Measurements from ENCODE around the gene LTB4R.

Gene LTB4R

GRCh38 chr14:24304019-24304387, 7.3 kb upstream of the LTB4R start:
- DNase-seq = no peak

- no peak for DNase-seq
Observed at GRCh38 chr14:24307156-24307574, 4.1 kb upstream of the LTB4R start.

GRCh38 chr14:24307575-24308341, 3.5 kb upstream of the LTB4R start, which contains the start of gene CIDEB:
CIDEB (minus strand) TSS chr14:24307977; CDS start chr14:24307858, 119 bp downstream.
- peak; percentile 53 for DNase-seq

GRCh38 chr14:24308342-24309124, 2.8 kb upstream of the LTB4R start:
- DNase-seq = no peak

GRCh38 chr14:24309538-24310264, 1.6 kb upstream of the LTB4R start, which contains the start of gene LTB4R2:
LTB4R2 (plus strand) TSS chr14:24310140; CDS start chr14:24310665, 525 bp downstream.
- no peak for DNase-seq

DNA sequence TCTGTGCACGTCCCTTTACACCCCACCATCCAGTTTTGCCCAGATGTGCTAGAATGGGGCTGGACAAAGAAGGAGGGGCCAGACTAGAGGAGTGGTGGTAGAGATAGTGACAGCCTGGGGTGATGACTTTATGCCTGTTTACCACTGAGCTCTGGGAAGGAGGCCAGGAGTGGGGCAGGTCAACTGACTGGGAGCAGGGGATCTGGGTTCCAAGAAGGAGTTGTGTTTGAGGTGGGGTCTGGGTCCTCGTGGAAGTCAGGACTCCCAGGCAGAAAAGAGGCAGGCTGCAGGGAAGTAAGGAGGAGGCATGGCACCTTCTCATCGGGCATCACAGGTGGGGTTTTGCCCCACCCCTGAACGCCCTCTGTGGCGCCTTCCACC, 1.0 kb upstream of the LTB4R start:
- no peak for DNase-seq

DNA sequence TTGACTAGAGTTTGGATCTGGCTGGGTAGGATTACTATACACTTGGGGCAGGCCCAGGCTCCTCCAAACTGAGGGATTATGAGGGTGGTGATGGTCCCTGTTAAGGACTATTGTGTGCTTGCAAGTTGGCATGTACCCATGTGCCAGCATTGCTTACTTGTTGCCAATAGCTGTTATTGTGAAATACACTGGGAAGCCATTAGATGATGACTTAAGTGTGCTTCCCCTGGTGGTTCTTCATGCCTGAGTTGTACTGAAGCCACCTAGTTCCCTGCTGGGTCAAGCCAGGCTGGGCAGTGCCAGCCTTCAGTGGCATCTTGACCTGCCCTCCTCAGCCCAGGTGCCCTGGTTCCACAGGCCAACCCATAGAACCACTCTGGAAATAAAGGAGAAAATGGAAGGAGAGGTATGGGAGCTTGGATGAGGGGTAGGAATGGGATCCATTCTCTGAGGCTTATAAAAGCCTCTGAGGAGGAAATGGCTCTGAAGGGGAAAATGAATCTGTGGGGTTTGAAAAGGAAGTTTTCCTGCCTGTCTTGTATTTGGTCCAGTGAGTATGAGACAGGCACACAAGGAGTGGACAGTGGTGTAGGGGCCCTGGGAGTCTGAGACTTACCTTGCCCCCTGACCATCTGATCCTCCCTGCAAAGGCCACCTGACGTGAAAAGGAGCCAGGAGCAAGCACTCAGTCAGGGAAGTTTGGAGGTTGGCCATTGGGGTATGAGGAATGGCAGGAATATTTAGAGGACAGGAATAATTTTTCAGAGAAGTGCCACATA, 724 bp downstream of the LTB4R start:
- DNase-seq = no peak

DNA sequence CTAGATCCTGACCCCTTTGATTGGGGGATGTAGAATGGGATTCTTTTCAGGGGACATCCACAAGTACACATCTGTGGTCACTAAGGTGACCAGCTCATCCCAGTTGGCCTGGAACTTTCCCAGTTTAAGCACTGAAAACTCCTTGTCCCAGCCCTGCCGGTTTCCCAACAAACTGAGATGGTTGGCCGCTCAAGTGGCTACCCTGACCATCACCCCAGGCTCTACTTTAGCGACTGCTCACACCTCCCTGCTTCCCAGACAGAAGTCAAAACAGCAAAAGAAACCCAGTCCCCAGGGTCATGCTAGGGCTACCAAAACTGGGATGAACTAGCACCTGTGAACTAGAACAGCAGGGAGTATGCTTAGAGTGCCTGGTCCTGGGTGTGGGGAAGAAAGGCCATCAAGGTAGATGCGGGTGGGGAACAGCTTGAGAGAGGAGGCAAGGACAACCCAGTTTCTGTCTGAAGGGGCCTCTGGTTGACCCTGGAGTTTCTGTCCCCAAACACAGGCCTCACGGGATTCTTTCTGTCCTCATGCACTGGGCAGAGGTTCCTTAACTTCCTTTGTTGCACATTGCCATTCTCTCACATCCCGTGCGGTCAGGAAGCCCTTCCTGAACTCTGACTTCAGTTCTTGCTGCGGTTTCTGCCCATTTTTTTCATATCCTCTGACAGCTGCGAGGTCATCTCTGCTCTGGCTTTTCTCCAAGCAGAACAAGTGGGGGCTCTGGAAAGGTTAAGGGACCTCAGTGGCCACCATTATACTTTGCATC, 1.6 kb downstream of the LTB4R start:
- DNase-seq = peak; percentile 84

DNA sequence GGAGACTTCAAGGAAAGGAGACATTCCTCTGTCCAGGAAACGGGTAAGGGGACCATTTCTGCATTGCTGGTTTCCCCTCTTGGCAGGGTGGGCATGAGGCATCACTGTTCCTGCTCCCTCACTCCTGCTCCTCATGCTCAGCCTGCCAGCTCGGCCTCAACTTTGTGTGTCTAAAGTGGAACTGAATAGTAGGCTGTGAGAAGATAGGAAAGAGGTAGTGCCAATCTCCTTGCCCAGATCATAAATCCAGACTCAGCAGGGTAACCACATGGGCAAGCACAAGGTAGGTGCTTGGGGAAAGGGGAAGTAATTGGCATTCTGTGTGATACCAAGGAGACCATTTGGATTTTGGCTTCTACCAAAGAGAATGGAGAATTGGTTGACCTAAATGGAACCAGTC, 2.6 kb downstream of the LTB4R start:
- no peak for DNase-seq

- DNase-seq = no peak
Observed at GRCh38 chr14:24314377-24315193, 3.3 kb downstream of the LTB4R start.

DNA sequence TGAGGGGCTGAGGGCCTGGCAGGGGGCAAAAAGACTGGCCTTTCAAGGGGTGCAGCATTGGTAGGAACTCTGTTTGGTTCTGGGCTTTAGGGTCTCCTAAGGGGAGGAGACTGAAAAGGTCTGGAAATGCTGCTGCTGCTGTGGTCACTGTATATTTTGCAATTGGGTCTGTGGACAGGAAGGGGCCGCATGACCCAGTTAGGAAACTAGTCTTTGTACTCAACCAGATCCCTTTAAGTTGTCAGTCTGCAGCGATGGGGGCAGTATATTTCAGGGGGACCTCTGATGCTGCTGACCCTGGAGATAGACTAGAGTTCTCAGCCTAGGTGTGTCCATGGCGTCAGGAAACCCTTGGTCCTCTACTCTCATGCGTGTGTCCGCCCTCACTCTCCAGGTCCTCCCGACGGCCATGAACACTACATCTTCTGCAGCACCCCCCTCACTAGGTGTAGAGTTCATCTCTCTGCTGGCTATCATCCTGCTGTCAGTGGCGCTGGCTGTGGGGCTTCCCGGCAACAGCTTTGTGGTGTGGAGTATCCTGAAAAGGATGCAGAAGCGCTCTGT, 4.0 kb downstream of the LTB4R start:
- no peak for DNase-seq

DNA sequence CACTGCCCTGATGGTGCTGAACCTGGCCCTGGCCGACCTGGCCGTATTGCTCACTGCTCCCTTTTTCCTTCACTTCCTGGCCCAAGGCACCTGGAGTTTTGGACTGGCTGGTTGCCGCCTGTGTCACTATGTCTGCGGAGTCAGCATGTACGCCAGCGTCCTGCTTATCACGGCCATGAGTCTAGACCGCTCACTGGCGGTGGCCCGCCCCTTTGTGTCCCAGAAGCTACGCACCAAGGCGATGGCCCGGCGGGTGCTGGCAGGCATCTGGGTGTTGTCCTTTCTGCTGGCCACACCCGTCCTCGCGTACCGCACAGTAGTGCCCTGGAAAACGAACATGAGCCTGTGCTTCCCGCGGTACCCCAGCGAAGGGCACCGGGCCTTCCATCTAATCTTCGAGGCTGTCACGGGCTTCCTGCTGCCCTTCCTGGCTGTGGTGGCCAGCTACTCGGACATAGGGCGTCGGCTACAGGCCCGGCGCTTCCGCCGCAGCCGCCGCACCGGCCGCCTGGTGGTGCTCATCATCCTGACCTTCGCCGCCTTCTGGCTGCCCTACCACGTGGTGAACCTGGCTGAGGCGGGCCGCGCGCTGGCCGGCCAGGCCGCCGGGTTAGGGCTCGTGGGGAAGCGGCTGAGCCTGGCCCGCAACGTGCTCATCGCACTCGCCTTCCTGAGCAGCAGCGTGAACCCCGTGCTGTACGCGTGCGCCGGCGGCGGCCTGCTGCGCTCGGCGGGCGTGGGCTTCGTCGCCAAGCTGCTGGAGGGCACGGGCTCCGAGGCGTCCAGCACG, 4.7 kb downstream of the LTB4R start:
- DNase-seq = no peak

DNA sequence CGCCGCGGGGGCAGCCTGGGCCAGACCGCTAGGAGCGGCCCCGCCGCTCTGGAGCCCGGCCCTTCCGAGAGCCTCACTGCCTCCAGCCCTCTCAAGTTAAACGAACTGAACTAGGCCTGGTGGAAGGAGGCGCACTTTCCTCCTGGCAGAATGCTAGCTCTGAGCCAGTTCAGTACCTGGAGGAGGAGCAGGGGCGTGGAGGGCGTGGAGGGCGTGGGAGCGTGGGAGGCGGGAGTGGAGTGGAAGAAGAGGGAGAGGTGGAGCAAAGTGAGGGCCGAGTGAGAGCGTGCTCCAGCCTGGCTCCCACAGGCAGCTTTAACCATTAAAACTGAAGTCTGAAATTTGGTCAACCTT, 5.3 kb downstream of the LTB4R start:
- DNase-seq = no peak

GRCh38 chr14:24317141-24317928, 6.0 kb downstream of the LTB4R start:
- no peak for DNase-seq

- DNase-seq = no peak
Observed at GRCh38 chr14:24321212-24321975, 10.1 kb downstream of the LTB4R start.

DNA sequence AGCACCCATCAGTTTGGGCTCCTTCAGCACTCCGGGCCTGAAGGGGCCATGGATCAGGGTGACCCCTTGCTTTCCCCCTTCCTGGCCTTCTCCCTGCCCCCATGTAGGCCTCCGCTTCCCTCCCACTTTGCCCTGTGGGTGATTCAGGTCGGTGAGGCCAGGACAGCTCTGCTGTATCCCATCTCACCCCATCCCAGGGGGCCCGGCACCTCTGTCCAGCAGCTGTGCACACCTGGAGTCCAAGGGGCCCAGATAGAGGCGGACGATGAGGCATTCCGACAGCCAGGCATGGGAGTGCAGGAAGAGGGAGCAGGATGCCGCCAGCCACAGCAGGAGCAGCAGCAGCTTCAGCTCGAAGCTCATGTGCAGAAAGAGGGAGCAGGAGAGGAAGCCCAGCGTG, 11.4 kb downstream of the LTB4R start:
- DNase-seq = no peak

- DNase-seq = no peak
Observed at GRCh38 chr14:24323341-24323740, 12.0 kb downstream of the LTB4R start.

DNA sequence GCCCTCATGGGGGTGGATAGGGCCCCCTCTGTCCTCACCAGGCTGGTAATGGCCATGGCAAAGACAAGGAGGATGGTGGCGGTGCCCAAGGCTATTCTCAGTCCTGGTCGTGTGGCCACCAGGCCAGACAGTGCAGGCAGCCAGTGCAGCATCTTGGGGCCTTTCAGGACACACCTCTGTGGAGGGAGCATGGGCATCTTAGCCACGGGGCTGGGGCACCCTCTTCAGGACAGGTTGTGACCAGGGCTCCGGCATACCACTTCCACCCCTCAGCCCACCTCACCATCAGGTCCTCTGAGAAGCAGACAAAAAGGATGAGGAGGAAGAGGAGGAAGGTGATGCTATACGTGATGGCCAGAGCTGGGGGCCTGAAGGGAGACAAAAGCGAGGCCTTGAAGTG, 12.7 kb downstream of the LTB4R start:
- no peak for DNase-seq

All from KG1 (cell line).